Erythroblast (primary cell): ENCODE measurements around the gene AP3S2.

Source experiments
- GATA1 ChIP-seq: IDR thresholded peaks from 2 replicates; pipeline ENCODE4 v1.6.1; 2011; ENCODE audit warnings: low read depth, mild to moderate bottlenecking, control low read depth, low read length, moderate library complexity
- POLR2A ChIP-seq: IDR thresholded peaks from 2 replicates; pipeline ENCODE4 v1.6.1; 2011; ENCODE audit warnings: mild to moderate bottlenecking, low read length

- TF ChIP-seq POLR2A: no peak
- TF ChIP-seq GATA1: no peak
These were observed 17.3 kb downstream of the AP3S2 start for GRCh38 chr15:89876396-89877082.
